Esophagus muscularis mucosa (tissue), 4 donors: ENCODE data around the gene MED13L. TPM values are rescaled to one million over a fixed set of nuclear protein-coding genes. Genes with fewer than 3 reads are reported as not detected.

Experiments
- DNase-seq: peaks from one replicate; pipeline ENCODE4 v3.0.0-alpha.2; 2017; ENCODE audit errors: extremely low spot score
- H3K27ac ChIP-seq, 4 donors: fragments of 200-600 bp; sonication (generic); replicated peaks in 1 of 4; 1 replicate in 3 of 4; 2 replicates in 1 of 4; pipeline ENCODE4 v1.5.1; 2016 to 2019; ENCODE audit warnings: mild to moderate bottlenecking in 1 of 4
- H3K27me3 ChIP-seq, 4 donors: fragments of 200-600 bp; sonication (generic); one replicate each; pipeline versions ENCODE4 v1.5.1 to v1.6.0; 2016 to 2019
- H3K36me3 ChIP-seq, 4 donors: fragments of 200-600 bp; sonication (generic); one replicate each; pipeline ENCODE4 v1.5.1; 2016 to 2019
- H3K4me1 ChIP-seq, 4 donors: fragments of 200-600 bp; sonication (generic); one replicate each; pipeline ENCODE4 v1.5.1; 2016 to 2019
- H3K4me3 ChIP-seq, 4 donors: fragments of 200-600 bp; sonication (generic); 1 replicate in 2 of 4; 2 replicates in 2 of 4; pipeline ENCODE4 v1.5.1; 2016 to 2019; ENCODE audit warnings: mild to moderate bottlenecking in 4 of 4, moderate library complexity in 1 of 4
- H3K9me3 ChIP-seq, 4 donors: fragments of 200-600 bp; sonication (generic); 1 replicate in 3 of 4; 2 replicates in 1 of 4; pipeline ENCODE4 v1.5.1; 2016 to 2019
- EP300 ChIP-seq: sonication (generic); formaldehyde crosslinking; IDR thresholded peaks from one replicate; pipeline ENCODE4 v1.6.1; 2017; ENCODE audit warnings: antibody characterized with exemption
- POLR2A ChIP-seq: fragments of 450-650 bp; IDR thresholded peaks from one replicate; pipeline ENCODE4 v1.6.1; 2017; ENCODE audit warnings: antibody characterized with exemption, moderate library complexity, mild to moderate bottlenecking, low read depth
- POLR2AphosphoS5 ChIP-seq, 2 donors: sonication (generic); formaldehyde crosslinking; IDR thresholded peaks; one replicate each; pipeline ENCODE4 v1.6.1; 2017; ENCODE audit warnings: antibody characterized with exemption in 2 of 2
- WGBS: methylation state at CpG from one replicate; pipeline ENCODE4 v1.1.5; 2018; 5-methylcytosine and 5-hydroxymethylcytosine counted together
- intact Hi-C: fragments of 100-400 bp; cut with DNase I; formaldehyde crosslinking; loops from one replicate; pipeline ENCODE4 v1.15.1; 2023
- total RNA-seq, 4 donors: library from RNA; depleted of rRNA; stranded (reverse); fragments of >200 nt; gene quantifications; one replicate each; pipeline versions ENCODE4 v1.1.0 to v1.2.1, GENCODE V29; 2016
- TF ChIP-seq, protein P1 (sequence below), 3 experiments: fragments of 200-600 bp in 2 of 3; fragments of 450-650 bp in 1 of 3; sonication (generic) in 2 of 3; IDR thresholded peaks; one replicate each; pipeline ENCODE4 v1.5.1; 2017 to 2019; ENCODE audit warnings: antibody characterized with exemption in 3 of 3, mild to moderate bottlenecking in 2 of 3, moderate library complexity in 1 of 3

MED13L gene
- total RNA-seq, 4 donors from 2014 or later, result 141 to 350 (median 175) TPM

DNA sequence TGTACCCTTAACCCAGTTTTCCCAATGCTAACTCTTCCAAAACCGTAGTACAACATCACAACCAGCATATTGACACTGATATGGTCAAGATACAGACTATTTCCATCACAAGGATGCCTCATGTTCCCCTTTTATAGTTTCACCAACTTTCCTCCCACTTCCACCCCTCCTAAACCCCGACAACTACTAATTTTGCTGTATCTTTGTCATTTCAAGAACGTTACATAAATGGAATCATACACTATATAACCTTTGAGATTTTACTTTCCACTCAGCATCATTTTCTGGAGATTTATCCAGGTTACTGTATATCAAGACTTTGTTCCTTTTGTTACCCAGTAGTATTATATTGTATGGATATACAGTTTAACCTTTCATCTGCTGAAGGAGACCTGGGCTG is 88.9 kb downstream of the MED13L start:
- Histone ChIP-seq H3K27ac (no peak overlapping the region), H3K4me1 (peaks cover 41 to 87% (median 84%) of the 10 kb centered on the region in 4 donors), H3K9me3 (no peaks in the 10 kb centered on the region), H3K36me3 (no peaks in the 10 kb centered on the region), H3K4me3 (no peak overlapping the region), H3K27me3 (no peaks in the 10 kb centered on the region)
- intact Hi-C loops, result no loop called here
- WGBS, result 73% methylated on average over 3 of the region's 3 CpGs
- TF ChIP-seq POLR2AphosphoS5 (IDR thresholded peaks at IDR 0.05) (no peak), POLR2A (no peak), EP300 (no peak)
- TF ChIP-seq, protein P1, sequence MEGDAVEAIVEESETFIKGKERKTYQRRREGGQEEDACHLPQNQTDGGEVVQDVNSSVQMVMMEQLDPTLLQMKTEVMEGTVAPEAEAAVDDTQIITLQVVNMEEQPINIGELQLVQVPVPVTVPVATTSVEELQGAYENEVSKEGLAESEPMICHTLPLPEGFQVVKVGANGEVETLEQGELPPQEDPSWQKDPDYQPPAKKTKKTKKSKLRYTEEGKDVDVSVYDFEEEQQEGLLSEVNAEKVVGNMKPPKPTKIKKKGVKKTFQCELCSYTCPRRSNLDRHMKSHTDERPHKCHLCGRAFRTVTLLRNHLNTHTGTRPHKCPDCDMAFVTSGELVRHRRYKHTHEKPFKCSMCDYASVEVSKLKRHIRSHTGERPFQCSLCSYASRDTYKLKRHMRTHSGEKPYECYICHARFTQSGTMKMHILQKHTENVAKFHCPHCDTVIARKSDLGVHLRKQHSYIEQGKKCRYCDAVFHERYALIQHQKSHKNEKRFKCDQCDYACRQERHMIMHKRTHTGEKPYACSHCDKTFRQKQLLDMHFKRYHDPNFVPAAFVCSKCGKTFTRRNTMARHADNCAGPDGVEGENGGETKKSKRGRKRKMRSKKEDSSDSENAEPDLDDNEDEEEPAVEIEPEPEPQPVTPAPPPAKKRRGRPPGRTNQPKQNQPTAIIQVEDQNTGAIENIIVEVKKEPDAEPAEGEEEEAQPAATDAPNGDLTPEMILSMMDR (IDR thresholded peaks at IDR 0.05), result no peak
- DNase-seq, result no peak

DNA sequence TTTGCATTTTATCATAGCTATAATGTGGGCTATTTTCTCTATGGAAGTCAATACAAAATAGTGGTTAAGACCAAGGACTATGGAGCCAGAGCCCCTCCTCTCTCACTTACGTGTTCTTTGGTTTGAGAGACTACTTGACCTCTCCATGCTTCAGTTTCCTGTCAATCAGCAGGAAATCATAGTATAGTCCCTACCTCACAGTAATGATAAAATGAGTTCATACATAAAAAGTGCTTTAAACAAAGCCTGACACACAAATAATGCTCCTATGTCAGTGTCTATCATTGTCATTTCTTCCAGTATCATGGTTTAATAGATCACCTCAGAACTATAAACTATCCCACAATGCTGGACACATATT is 90.4 kb downstream of the MED13L start:
- no peaks in the 10 kb centered on the region for H3K9me3 ChIP-seq
- DNase-seq, result no peak
- no peak for TF ChIP-seq POLR2AphosphoS5 (IDR thresholded peaks at IDR 0.05)
- TF ChIP-seq POLR2A, result no peak
- no peak for TF ChIP-seq EP300
- TF ChIP-seq, protein P1 (IDR thresholded peaks at IDR 0.05), result no peak
- H3K27ac ChIP-seq, result no peak overlapping the region
- no peak overlapping the region for H3K4me3 ChIP-seq
- H3K27me3 ChIP-seq, result no peaks in the 10 kb centered on the region
- 75% methylated on average over 1 of the region's 1 CpG for WGBS
- intact Hi-C loops, result no loop called here
- H3K36me3 ChIP-seq, result no peaks in the 10 kb centered on the region
- H3K4me1 ChIP-seq, result peaks cover 48 to 89% (median 87%) of the 10 kb centered on the region in 4 donors

DNA sequence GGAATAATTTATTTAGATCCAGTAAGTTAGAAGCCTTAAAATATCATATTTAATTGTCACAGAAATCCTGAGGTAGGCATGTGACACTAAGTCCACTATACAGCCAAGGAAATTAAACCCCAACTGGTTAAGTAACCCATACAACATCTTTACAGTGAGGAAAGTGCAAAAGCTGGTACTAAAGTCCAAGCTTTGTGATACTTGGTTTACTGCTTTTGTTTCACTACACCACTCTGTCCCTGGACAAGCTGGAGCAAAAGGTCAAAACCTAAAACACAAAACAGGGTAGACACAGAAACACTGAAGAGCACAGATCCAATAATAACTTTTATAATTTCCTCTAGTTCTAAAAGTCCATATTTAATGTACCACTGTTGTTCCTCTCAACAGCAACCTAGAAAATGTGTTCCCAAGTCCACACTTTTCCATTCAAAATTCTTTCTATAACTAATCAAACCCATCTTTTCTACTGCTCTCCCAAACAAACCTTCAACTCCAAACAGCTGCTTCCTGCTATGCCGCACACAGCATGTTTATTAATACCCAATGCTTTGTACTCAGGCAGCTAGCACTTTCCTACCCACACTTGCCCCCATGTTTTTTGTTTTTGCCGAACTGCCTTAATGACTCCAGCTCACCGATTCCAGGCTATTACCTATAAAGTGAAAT is 90.9 kb downstream of the MED13L start:
- no peaks in the 10 kb centered on the region for H3K9me3 ChIP-seq
- 62% methylated on average over 3 of the region's 3 CpGs for WGBS
- intact Hi-C loops, result no loop called here
- H3K36me3 ChIP-seq, result no peaks in the 10 kb centered on the region
- TF ChIP-seq EP300 (no peak), POLR2A (no peak), POLR2AphosphoS5 (IDR thresholded peaks at IDR 0.05) (no peak)
- TF ChIP-seq, protein P1 (IDR thresholded peaks at IDR 0.05), result no peak
- no peaks in the 10 kb centered on the region for H3K27me3 ChIP-seq
- no peak for DNase-seq
- H3K4me1 ChIP-seq, result peaks cover 48 to 93% (median 87%) of the 10 kb centered on the region in 4 donors
- H3K4me3 ChIP-seq, result no peak overlapping the region
- H3K27ac ChIP-seq, result no peak overlapping the region

DNA sequence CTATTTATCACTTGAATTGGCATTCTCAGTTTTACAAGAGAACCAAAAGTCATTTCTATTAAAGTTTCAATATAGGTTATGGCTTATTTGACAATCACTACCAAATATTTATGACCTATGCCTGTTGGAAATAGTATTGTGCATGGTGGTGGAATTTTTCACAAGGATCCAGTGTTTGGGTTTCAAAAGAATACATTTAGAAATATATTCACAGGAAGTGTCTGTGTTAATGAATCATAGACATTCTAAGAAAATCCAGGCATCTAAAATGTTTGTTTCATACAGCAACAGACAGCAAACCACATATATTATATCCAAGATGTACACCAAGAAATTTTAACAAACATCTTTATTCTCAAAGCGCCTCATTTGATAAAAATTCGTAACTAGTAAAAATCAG is 92.7 kb downstream of the MED13L start:
- intact Hi-C loops, result no loop called here

More for the DNA sequence above, 92.7 kb downstream of the MED13L start:
- TF ChIP-seq POLR2A, result no peak
- no peak for TF ChIP-seq EP300
- TF ChIP-seq, protein P1 (IDR thresholded peaks at IDR 0.05), result no peak
- no peak for TF ChIP-seq POLR2AphosphoS5 (IDR thresholded peaks at IDR 0.05)
- H3K36me3 ChIP-seq, result no peaks in the 10 kb centered on the region
- 99% methylated on average over 2 of the region's 2 CpGs for WGBS
- no peaks in the 10 kb centered on the region for H3K9me3 ChIP-seq
- H3K4me3 ChIP-seq, result no peak overlapping the region
- H3K27ac ChIP-seq, result no peak overlapping the region
- H3K27me3 ChIP-seq, result no peaks in the 10 kb centered on the region
- H3K4me1 ChIP-seq, result peaks cover 50 to 96% (median 82%) of the 10 kb centered on the region in 4 donors
- no peak for DNase-seq
